HG03432 (cell line): ENCODE results near the gene SULT2B1.
"Not testable (repeated sequence)": the region's sequence is repeated elsewhere in the genome, so short reads cannot be mapped to it uniquely, and the experiment has no call there.

Experiments used
- ATAC-seq: cut with Tn5 transposase; IDR thresholded peaks from one replicate; pipeline ENCODE4 v1.9.1; 2021; ENCODE audit warnings: mild to moderate bottlenecking, moderate library complexity; ENCODE audit not compliant: unreplicated experiment

SULT2B1 gene

GRCh38 chr19:48551437-48552302, at the start of gene SULT2B1:
Gene SULT2B1 (plus strand): TSS chr19:48552172. CDS start chr19:48552253, 81 bp downstream.
- no peak for ATAC-seq

- ATAC-seq, result no peak
These were observed 49.5 kb upstream of the SULT2B1 start for GRCh38 chr19:48502350-48503018.

- no peak for ATAC-seq
These were observed 45.7 kb upstream of the SULT2B1 start for GRCh38 chr19:48506138-48506733.

- no peak for ATAC-seq
These were observed 44.0 kb upstream of the SULT2B1 start for GRCh38 chr19:48507911-48508439.

GRCh38 chr19:48508729-48509411, 43.1 kb upstream of the SULT2B1 start:
- ATAC-seq, result no peak

- ATAC-seq, result no peak
These were observed 42.3 kb upstream of the SULT2B1 start for GRCh38 chr19:48509467-48510194.

GRCh38 chr19:48510421-48511268, 41.3 kb upstream of the SULT2B1 start:
- ATAC-seq, result no peak

- ATAC-seq, result no peak
These were observed 40.6 kb upstream of the SULT2B1 start for GRCh38 chr19:48511321-48511731.

GRCh38 chr19:48511800-48512503, 40.0 kb upstream of the SULT2B1 start, which contains the start of gene LMTK3:
Gene LMTK3 (minus strand): TSS chr19:48511835. CDS start chr19:48511576, 259 bp downstream.
- ATAC-seq, result no peak

GRCh38 chr19:48512504-48513288, 39.3 kb upstream of the SULT2B1 start:
- ATAC-seq, result no peak

GRCh38 chr19:48513289-48514122, 38.5 kb upstream of the SULT2B1 start:
- ATAC-seq, result no peak

GRCh38 chr19:48514123-48514458, 37.9 kb upstream of the SULT2B1 start:
- ATAC-seq, result no peak

- no peak for ATAC-seq
These were observed 35.4 kb upstream of the SULT2B1 start for GRCh38 chr19:48516536-48516935.

GRCh38 chr19:48518207-48518606, 33.8 kb upstream of the SULT2B1 start:
- no peak for ATAC-seq

GRCh38 chr19:48519426-48519825, 32.5 kb upstream of the SULT2B1 start:
- not testable (repeated sequence) for ATAC-seq

GRCh38 chr19:48520134-48520533, 31.8 kb upstream of the SULT2B1 start:
- no peak for ATAC-seq

- no peak for ATAC-seq
These were observed 27.8 kb upstream of the SULT2B1 start for GRCh38 chr19:48524221-48524620.
